Peyer's patch (tissue), 4 donors: ENCODE data around the gene INTS4. TPM values are rescaled to one million over a fixed set of nuclear protein-coding genes. Genes with fewer than 3 reads are reported as not detected.

ENCODE experiments used
- DNase-seq, 3 donors: peaks; one replicate each; pipeline ENCODE4 v3.0.0-alpha.2; 2017 to 2019
- H3K27ac ChIP-seq, 4 donors: fragments of 200-600 bp; sonication (generic); one replicate each; pipeline ENCODE4 v1.5.1; 2016 to 2019
- H3K27me3 ChIP-seq, 2 donors: fragments of 200-600 bp; sonication (generic); one replicate each; pipeline ENCODE4 v1.5.1; 2019
- H3K36me3 ChIP-seq, 3 donors: fragments of 200-600 bp; sonication (generic); one replicate each; pipeline ENCODE4 v1.5.1; 2016 to 2019
- H3K4me1 ChIP-seq, 4 donors: fragments of 200-600 bp; sonication (generic); one replicate each; pipeline ENCODE4 v1.5.1; 2016 to 2019
- H3K4me3 ChIP-seq, 4 donors: fragments of 200-600 bp; sonication (generic); 1 replicate in 3 of 4; 2 replicates in 1 of 4; pipeline ENCODE4 v1.5.1; 2016 to 2019; ENCODE audit warnings: mild to moderate bottlenecking in 1 of 4
- H3K9me3 ChIP-seq, 4 donors: fragments of 200-600 bp; sonication (generic); one replicate each; pipeline ENCODE4 v1.5.1; 2016 to 2019; ENCODE audit warnings: mild to moderate bottlenecking in 1 of 4
- CTCF ChIP-seq, 6 experiments: fragments of 450-650 bp in 4 of 6; fragments of 200-600 bp in 2 of 6; sonication (generic) in 1 of 6; IDR thresholded peaks; one replicate each; pipeline ENCODE4 v1.5.1; 2017 to 2019; ENCODE audit warnings: antibody characterized with exemption in 6 of 6, mild to moderate bottlenecking in 3 of 6, moderate library complexity in 1 of 6
- POLR2A ChIP-seq, 2 donors: fragments of 450-650 bp; IDR thresholded peaks; one replicate each; pipeline ENCODE4 v1.5.1; 2017; ENCODE audit warnings: antibody characterized with exemption in 2 of 2, mild to moderate bottlenecking in 2 of 2, moderate library complexity in 2 of 2
- total RNA-seq, 4 donors: library from RNA; depleted of rRNA; stranded (reverse); fragments of >200 nt; gene quantifications; one replicate each; pipeline ENCODE4 v1.1.0, GENCODE V29; 2016

INTS4 gene
- total RNA-seq, 4 donors from 2014 or later: 38.9 to 68.5 (median 57.5) TPM

GRCh38 chr11:78027759-78028158 is 33.3 kb upstream of the INTS4 start:
- no peak overlapping the region for H3K27ac ChIP-seq
- no peaks in the 10 kb centered on the region for H3K9me3 ChIP-seq
- no peak for DNase-seq
- H3K36me3 ChIP-seq: no peaks in the 10 kb centered on the region
- no peaks in the 10 kb centered on the region for H3K27me3 ChIP-seq
- no peak overlapping the region for H3K4me3 ChIP-seq
- peaks cover 0 to 7% (median 0%) of the 10 kb centered on the region in 4 donors for H3K4me1 ChIP-seq
- no peak for TF ChIP-seq POLR2A (IDR thresholded peaks at IDR 0.05)
- no peak for TF ChIP-seq CTCF (IDR thresholded peaks at IDR 0.05)

GRCh38 chr11:78025378-78025777 is 30.9 kb upstream of the INTS4 start:
- Histone ChIP-seq H3K27ac (no peak overlapping the region), H3K4me1 (peaks cover 0 to under 1% (median 0%) of the 10 kb centered on the region in 4 donors), H3K27me3 (no peaks in the 10 kb centered on the region), H3K36me3 (no peaks in the 10 kb centered on the region), H3K4me3 (no peak overlapping the region), H3K9me3 (no peaks in the 10 kb centered on the region)
- TF ChIP-seq CTCF (IDR thresholded peaks at IDR 0.05) (no peak), POLR2A (IDR thresholded peaks at IDR 0.05) (no peak)
- DNase-seq: no peak

- TF ChIP-seq CTCF (IDR thresholded peaks at IDR 0.05) (peak in 2 of 6 experiments; percentile 2 to 12), POLR2A (IDR thresholded peaks at IDR 0.05) (no peak)
- Histone ChIP-seq H3K9me3 (no peaks in the 10 kb centered on the region), H3K27me3 (no peaks in the 10 kb centered on the region), H3K36me3 (no peaks in the 10 kb centered on the region), H3K4me3 (peak overlapping the region in 3 of 4 donors; percentile 34 to 71 (median 58)), H3K27ac (peak overlapping the region in 3 of 4 donors; percentile 38 to 60 (median 43)), H3K4me1 (no peaks in the 10 kb centered on the region)
- DNase-seq: no peak
These were observed 29.0 kb upstream of the INTS4 start for GRCh38 chr11:78023426-78023825.

GRCh38 chr11:78022397-78023396 is 28.2 kb upstream of the INTS4 start, which contains the start of gene KCTD14:
KCTD14 (minus strand) TSS chr11:78023276; CDS start chr11:78023249, 27 bp downstream.
- no peaks in the 10 kb centered on the region for H3K36me3 ChIP-seq
- H3K4me1 ChIP-seq: no peaks in the 10 kb centered on the region
- peak within 1 kb of the TSS in 3 of 4 donors; percentile 38 to 60 (median 43) for H3K27ac ChIP-seq
- TF ChIP-seq POLR2A (IDR thresholded peaks at IDR 0.05) (peak; percentile 41 to 53), CTCF (IDR thresholded peaks at IDR 0.05) (no peak)
- H3K27me3 ChIP-seq: no peaks in the 10 kb centered on the region
- DNase-seq: peak in 2 of 3 donors; percentile 60 to 73
- H3K4me3 ChIP-seq: peak within 1 kb of the TSS; percentile 15 to 71 (median 46)
- no peaks in the 10 kb centered on the region for H3K9me3 ChIP-seq

GRCh38 chr11:78021611-78022010 is 27.1 kb upstream of the INTS4 start:
- H3K9me3 ChIP-seq: no peaks in the 10 kb centered on the region
- no peaks in the 10 kb centered on the region for H3K27me3 ChIP-seq
- H3K27ac ChIP-seq: no peak overlapping the region
- H3K36me3 ChIP-seq: no peaks in the 10 kb centered on the region
- no peak for DNase-seq
- no peak for TF ChIP-seq POLR2A (IDR thresholded peaks at IDR 0.05)
- no peak for TF ChIP-seq CTCF (IDR thresholded peaks at IDR 0.05)
- no peak overlapping the region for H3K4me3 ChIP-seq
- no peaks in the 10 kb centered on the region for H3K4me1 ChIP-seq
